Astrocyte (in vitro differentiated cells and primary cell): Measurements from ENCODE around the gene YOD1. TPM values are rescaled to one million over a fixed set of nuclear protein-coding genes. Genes with fewer than 3 reads are reported as not detected.

Experiments
- DNase-seq: peaks from one replicate; pipeline ENCODE4 v3.0.0-alpha.2; 2010; ENCODE audit warnings: low read depth
- FAIRE-seq: peaks from 2 replicates; lab custom pipeline; 2011; peaks lifted over from hg19 to GRCh38; lab: Jason Lieb, UNC
- H2AFZ ChIP-seq: 2 replicates; pipeline ENCODE4 v1.6.0; 2012; ENCODE audit warnings: low read depth, low read length, inconsistent platforms
- H3K27ac ChIP-seq: 2 replicates; pipeline ENCODE4 v1.5.1; 2011; ENCODE audit warnings: low read depth, low read length, inconsistent platforms
- H3K27me3 ChIP-seq: 2 replicates; pipeline ENCODE4 v1.6.0; 2011; ENCODE audit warnings: low read length, inconsistent platforms; ENCODE audit not compliant: insufficient read depth
- H3K36me3 ChIP-seq: 2 replicates; pipeline ENCODE4 v1.5.1; 2011; ENCODE audit warnings: low read length, inconsistent platforms; ENCODE audit not compliant: insufficient read depth
- H3K4me1 ChIP-seq: 2 replicates; pipeline ENCODE4 v1.5.1; 2011; ENCODE audit warnings: low read length, inconsistent platforms; ENCODE audit not compliant: insufficient read depth
- H3K4me2 ChIP-seq: 2 replicates; pipeline ENCODE4 v1.6.0; 2012; ENCODE audit warnings: low read length, inconsistent platforms
- H3K4me3 ChIP-seq: 2 replicates; pipeline ENCODE4 v1.5.1; 2011; ENCODE audit warnings: low read depth, mild to moderate bottlenecking, low read length, inconsistent platforms; ENCODE audit not compliant: insufficient read depth
- H3K79me2 ChIP-seq: 2 replicates; pipeline ENCODE4 v1.6.0; 2012; ENCODE audit warnings: mild to moderate bottlenecking, low read length, inconsistent platforms; ENCODE audit not compliant: insufficient read depth
- H3K9ac ChIP-seq: 2 replicates; pipeline ENCODE4 v1.6.0; 2012; ENCODE audit warnings: mild to moderate bottlenecking, low read length, inconsistent platforms
- H3K9me3 ChIP-seq: 2 replicates; pipeline ENCODE4 v1.5.1; 2012; ENCODE audit warnings: low read depth, mild to moderate bottlenecking, low read length, inconsistent platforms; ENCODE audit not compliant: insufficient read depth
- H4K20me1 ChIP-seq: 2 replicates; pipeline ENCODE4 v1.6.0; 2012; ENCODE audit warnings: low read length, inconsistent platforms; ENCODE audit not compliant: insufficient read depth
- H3K27ac Mint-ChIP-seq: one replicate; pipeline ENCODE4 v1.8.0; 2021; ENCODE audit warnings: mild to moderate bottlenecking, mixed read lengths; ENCODE audit not compliant: unreplicated experiment
- H3K27me3 Mint-ChIP-seq: one replicate; pipeline ENCODE4 v1.8.0; 2021; ENCODE audit warnings: low read depth, mixed read lengths; ENCODE audit not compliant: unreplicated experiment
- H3K36me3 Mint-ChIP-seq: one replicate; pipeline ENCODE4 v1.8.0; 2021; ENCODE audit warnings: low read depth, mixed read lengths; ENCODE audit not compliant: unreplicated experiment
- H3K4me1 Mint-ChIP-seq: one replicate; pipeline ENCODE4 v1.8.0; 2021; ENCODE audit warnings: low read depth, mixed read lengths; ENCODE audit not compliant: unreplicated experiment
- H3K4me3 Mint-ChIP-seq: one replicate; pipeline ENCODE4 v1.8.0; 2021; ENCODE audit warnings: mild to moderate bottlenecking, moderate library complexity, mixed read lengths; ENCODE audit not compliant: unreplicated experiment
- H3K9me3 Mint-ChIP-seq: one replicate; pipeline ENCODE4 v1.8.0; 2021; ENCODE audit warnings: mild to moderate bottlenecking, mixed read lengths; ENCODE audit not compliant: unreplicated experiment
- CTCF ChIP-seq: IDR thresholded peaks from 2 replicates; pipeline ENCODE4 v1.5.1; 2011; ENCODE audit warnings: low read depth, mild to moderate bottlenecking, inconsistent platforms, low read length, moderate library complexity; ENCODE audit not compliant: insufficient read depth
- EZH2 ChIP-seq: IDR thresholded peaks from 2 replicates; pipeline ENCODE4 v1.6.1; 2012; ENCODE audit warnings: mild to moderate bottlenecking, low read length, inconsistent platforms; ENCODE audit not compliant: insufficient read depth
- total RNA-seq: library from RNA; stranded (reverse); gene quantifications from 2 replicates; pipeline ENCODE4 v1.2.1, GENCODE V29; 2021

The YOD1 gene
- total RNA-seq, 1 donor from 2014 or later = 14.8 TPM

- H2AFZ ChIP-seq = no peak overlapping the region
- no peaks in the 10 kb centered on the region for H4K20me1 ChIP-seq
- no peak overlapping the region for H3K9ac ChIP-seq
- Mint-ChIP-seq H3K36me3 (no peaks in the 10 kb centered on the region), H3K4me1 (peaks cover 38% of the 10 kb centered on the region), H3K9me3 (no peaks in the 10 kb centered on the region), H3K27ac (peak overlapping the region; percentile 83), H3K4me3 (no peak overlapping the region), H3K27me3 (no peaks in the 10 kb centered on the region)
- FAIRE-seq (no peak), DNase-seq (peak; percentile 36)
- H3K27ac ChIP-seq = peak overlapping the region; percentile 39
- peaks cover 45% of the 10 kb centered on the region for H3K4me1 ChIP-seq
- H3K27me3 ChIP-seq = no peaks in the 10 kb centered on the region
- no peaks in the 10 kb centered on the region for H3K36me3 ChIP-seq
- no peaks in the 10 kb centered on the region for H3K9me3 ChIP-seq
- peak overlapping the region; percentile 46 for H3K4me2 ChIP-seq
- no peak overlapping the region for H3K4me3 ChIP-seq
- no peak for TF ChIP-seq CTCF
- TF ChIP-seq EZH2 = no peak
- no peaks in the 10 kb centered on the region for H3K79me2 ChIP-seq
Observed at GRCh38 chr1:207026104-207026534, 24.9 kb downstream of the YOD1 start.

DNA sequence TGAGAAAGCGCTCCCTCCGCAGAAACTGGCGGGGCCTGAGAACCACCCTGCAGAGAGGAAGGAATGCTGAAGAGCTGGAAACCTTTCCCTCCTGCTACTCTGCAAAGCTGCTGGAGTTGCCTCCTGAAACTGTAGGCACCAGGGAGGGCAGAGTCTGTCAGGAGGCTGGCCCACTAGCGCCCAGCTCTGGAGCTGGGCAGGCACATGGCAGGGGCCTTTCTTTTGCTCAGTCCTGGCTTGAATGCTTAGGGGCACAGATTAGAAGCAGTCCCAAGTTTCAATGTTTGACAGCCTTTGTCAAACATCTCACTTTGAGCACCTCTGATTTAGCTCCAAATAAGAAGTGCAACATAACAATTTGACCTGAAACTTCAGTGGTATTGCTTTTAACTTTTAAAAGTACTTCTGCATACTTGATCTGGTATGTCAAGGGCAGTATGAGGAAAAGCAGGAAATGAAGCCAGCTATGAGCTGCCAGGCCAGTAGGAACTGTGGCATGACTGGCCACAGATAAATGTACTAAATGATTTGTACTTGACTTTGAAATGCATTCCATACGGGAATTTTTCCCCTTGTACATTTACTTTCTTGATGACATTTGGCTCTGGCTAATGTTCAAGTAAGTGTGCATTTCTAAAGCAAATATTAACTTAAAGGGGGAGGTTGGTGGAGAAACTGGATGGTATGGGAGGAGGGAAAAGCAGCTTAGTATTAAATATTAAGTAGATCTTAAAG lies 25.7 kb downstream of the YOD1 start:
- H3K27me3 Mint-ChIP-seq = no peaks in the 10 kb centered on the region

More for the DNA sequence above, 25.7 kb downstream of the YOD1 start:
- no peaks in the 10 kb centered on the region for H3K79me2 ChIP-seq
- no peak overlapping the region for H3K4me3 ChIP-seq
- peak overlapping the region; percentile 39 for H3K27ac ChIP-seq
- H3K27me3 ChIP-seq = no peaks in the 10 kb centered on the region
- Mint-ChIP-seq H3K27ac (peak overlapping the region; percentile 81), H3K4me3 (peak overlapping the region; percentile 69), H3K9me3 (no peaks in the 10 kb centered on the region), H3K4me1 (peaks cover 44% of the 10 kb centered on the region), H3K36me3 (no peaks in the 10 kb centered on the region)
- FAIRE-seq (no peak), DNase-seq (peak; percentile 73)
- H3K4me1 ChIP-seq = peaks cover 53% of the 10 kb centered on the region
- TF ChIP-seq EZH2 (no peak), CTCF (no peak)
- H3K4me2 ChIP-seq = peak overlapping the region; percentile 46
- H3K9ac ChIP-seq = no peak overlapping the region
- no peaks in the 10 kb centered on the region for H4K20me1 ChIP-seq
- no peaks in the 10 kb centered on the region for H3K36me3 ChIP-seq
- no peak overlapping the region for H2AFZ ChIP-seq
- H3K9me3 ChIP-seq = no peaks in the 10 kb centered on the region
